Stimulated activated CD4-positive, alpha-beta T cell treated with anti-CD3 and anti-CD28 coated beads, TNF-alpha, amount 100 ng/mL, for 48 hours (primary cell): ENCODE measurements around the gene GGNBP2.

Experiments used
- DNase-seq, 3 donors: peaks; one replicate each; pipeline ENCODE4 v3.0.0-alpha.2; 2020; ENCODE audit warnings: low read depth in 3 of 3

Gene GGNBP2

DNA sequence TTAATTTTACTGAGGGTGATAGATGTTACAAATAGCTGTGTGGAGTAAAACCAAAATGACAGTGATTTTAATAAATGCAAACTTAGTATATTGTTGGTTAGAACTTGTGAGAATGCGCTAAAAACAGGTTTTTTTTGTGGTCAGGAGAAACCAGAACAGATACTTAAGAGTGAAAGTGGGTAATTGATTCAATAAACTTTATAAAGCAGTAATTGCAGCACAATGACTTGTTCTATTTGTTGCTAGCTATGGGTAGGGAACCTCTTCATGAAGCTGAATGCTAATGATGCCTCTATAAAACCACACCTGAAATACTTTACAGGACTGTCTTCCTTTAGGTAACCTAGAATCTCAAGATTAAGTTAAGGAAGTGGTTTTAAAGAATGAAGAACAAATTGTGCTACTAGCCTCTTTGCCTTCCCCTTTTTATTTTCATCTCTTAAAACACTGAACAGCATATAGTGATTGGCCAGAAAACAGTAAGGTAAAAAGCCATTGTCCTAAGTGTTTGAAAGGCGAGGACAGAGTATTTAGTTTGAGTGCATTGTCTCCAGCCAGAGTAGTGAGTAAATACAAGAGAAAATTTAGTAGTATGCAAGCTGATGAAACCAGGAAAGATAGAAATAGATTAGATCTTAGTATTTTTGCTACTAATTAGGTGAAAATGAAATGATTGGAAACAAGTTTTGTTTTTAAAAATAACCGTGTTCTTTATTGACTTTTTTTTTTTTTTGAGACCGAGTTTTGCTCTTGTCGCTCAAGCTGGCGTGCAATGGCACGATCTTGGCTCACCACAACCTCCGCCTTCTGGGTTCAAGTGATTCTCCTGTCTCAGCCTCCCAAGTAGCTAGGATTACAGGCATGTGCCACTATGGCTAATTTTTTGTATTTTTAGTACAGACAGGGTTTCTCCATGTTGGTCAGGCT is 6.0 kb downstream of the GGNBP2 start:
- DNase-seq = no peak

- DNase-seq = no peak
Observed at GRCh38 chr17:36553459-36553858, 8.7 kb downstream of the GGNBP2 start.

GRCh38 chr17:36566081-36566480 is 21.4 kb downstream of the GGNBP2 start:
- no peak for DNase-seq

GRCh38 chr17:36575028-36575427 is 30.3 kb downstream of the GGNBP2 start:
- DNase-seq = no peak

GRCh38 chr17:36576793-36577192 is 32.1 kb downstream of the GGNBP2 start:
- DNase-seq = no peak

GRCh38 chr17:36578671-36579070 is 34.0 kb downstream of the GGNBP2 start:
- no peak for DNase-seq

- no peak for DNase-seq
Observed at GRCh38 chr17:36583787-36584186, 39.1 kb downstream of the GGNBP2 start.

- DNase-seq = no peak
Observed at GRCh38 chr17:36586138-36586537, 41.4 kb downstream of the GGNBP2 start.

DNA sequence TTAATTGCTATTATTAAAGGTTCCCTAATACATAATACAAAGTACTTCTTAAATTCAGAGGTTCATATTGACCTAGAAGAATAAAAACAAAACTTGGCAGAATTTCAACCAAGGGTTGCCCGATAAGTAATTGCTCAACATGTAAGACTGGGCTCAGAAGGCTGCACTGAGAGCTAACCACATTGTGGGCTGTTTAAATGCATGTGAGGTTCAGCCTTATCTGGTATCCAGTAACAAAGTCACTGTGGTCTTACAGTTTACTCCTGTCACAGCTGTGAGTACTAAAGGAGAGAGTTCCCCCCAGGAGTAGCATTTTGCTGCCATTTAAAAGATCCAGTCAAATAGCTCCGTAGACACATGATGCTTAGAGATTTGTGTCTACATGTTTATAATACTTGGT is 45.4 kb downstream of the GGNBP2 start:
- no peak for DNase-seq

DNA sequence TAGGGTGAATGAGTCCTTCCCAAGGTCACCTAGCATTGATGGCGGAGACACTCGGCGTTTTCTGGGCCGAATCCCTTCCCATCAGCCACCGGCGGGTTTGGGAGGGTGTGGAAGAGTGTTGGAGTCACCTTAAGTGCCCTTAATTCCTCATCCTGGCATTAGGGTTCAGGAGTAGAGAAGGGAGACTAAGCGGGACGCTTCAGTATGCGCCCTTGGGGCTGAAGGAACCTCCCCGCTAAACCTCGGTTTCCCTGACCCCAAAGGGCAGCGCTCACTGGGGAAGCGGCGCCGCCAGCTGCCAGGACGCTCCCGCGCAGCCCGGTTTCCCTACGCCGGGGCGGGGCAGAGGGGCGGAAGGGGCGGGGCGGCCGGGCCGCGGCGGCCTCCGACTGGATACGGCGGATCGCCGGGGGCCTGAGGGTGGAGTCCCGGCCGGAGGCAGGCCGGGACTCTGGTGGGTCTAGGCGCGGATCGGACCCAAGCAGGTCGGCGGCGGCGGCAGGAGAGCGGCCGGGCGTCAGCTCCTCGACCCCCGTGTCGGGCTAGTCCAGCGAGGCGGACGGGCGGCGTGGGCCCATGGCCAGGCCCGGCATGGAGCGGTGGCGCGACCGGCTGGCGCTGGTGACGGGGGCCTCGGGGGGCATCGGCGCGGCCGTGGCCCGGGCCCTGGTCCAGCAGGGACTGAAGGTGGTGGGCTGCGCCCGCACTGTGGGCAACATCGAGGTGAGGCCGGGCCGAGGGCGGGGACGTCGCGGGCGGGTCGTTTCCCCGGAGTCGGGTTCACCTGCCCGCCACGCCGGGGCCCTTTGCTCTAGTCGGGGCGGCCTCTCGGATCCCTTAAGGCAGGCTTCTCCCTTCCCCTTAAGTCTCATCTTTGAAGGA is 47.0 kb downstream of the GGNBP2 start, which contains the start of gene DHRS11:
Gene DHRS11 (plus strand): TSS at position 446 of the 882 bp plus-strand sequence. CDS start 131 bp downstream, at position 577.
- peak; percentile 63 to 81 (median 70) for DNase-seq

DNA sequence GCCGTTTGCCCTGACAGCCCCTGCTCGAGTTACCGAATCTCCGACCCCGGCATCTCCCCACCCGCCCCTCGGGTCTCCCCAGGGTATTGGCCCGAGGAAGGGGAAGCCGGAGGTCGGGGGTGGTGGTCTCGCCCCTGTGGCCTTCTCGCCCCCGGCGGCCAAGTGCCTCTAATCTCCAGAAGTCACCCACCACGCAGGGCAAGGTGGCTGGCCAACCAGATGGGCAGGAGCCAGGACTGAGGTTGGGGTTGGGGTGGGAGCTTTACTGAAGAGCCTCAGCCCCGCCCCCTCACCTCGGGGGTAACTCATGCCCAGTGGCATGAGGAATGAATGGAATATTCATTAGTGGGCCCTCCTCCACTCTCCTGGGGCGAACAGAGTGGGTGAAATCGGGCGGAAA is 47.6 kb downstream of the GGNBP2 start:
- DNase-seq = no peak

- DNase-seq = no peak
Observed at GRCh38 chr17:36592716-36593321, 48.1 kb downstream of the GGNBP2 start.

GRCh38 chr17:36593656-36594316 is 49.1 kb downstream of the GGNBP2 start:
- DNase-seq = no peak

DNA sequence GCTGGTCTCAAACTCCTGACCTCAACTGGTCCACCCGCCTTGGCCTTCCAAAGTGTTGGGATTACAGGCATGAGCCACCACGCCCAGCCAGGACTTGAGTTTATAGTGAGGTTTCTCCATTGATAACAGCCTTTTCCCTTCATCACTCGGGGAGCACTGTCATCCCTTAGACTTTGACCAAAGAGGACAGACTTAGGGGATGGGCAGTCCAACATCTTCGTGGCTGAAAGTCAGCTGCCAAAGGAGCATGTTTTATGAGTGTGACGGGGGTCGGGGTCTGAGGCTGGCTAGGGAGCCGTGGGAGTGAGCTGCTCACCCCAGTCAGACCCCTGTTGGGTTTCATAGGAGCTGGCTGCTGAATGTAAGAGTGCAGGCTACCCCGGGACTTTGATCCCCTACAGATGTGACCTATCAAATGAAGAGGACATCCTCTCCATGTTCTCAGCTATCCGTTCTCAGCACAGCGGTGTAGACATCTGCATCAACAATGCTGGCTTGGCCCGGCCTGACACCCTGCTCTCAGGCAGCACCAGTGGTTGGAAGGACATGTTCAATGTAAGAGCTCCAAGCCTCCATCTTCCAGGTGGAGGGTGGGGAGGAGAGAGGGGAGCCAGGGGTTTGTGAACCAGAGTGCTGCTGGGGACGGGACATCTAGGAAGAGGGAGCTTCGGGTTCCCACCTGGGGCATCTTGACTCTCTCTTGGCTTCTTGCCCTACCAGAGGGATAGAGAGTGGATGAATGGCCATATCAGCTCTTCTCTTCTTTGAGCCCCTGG is 50.1 kb downstream of the GGNBP2 start:
- no peak for DNase-seq

GRCh38 chr17:36597226-36597625 is 52.5 kb downstream of the GGNBP2 start:
- no peak for DNase-seq

DNA sequence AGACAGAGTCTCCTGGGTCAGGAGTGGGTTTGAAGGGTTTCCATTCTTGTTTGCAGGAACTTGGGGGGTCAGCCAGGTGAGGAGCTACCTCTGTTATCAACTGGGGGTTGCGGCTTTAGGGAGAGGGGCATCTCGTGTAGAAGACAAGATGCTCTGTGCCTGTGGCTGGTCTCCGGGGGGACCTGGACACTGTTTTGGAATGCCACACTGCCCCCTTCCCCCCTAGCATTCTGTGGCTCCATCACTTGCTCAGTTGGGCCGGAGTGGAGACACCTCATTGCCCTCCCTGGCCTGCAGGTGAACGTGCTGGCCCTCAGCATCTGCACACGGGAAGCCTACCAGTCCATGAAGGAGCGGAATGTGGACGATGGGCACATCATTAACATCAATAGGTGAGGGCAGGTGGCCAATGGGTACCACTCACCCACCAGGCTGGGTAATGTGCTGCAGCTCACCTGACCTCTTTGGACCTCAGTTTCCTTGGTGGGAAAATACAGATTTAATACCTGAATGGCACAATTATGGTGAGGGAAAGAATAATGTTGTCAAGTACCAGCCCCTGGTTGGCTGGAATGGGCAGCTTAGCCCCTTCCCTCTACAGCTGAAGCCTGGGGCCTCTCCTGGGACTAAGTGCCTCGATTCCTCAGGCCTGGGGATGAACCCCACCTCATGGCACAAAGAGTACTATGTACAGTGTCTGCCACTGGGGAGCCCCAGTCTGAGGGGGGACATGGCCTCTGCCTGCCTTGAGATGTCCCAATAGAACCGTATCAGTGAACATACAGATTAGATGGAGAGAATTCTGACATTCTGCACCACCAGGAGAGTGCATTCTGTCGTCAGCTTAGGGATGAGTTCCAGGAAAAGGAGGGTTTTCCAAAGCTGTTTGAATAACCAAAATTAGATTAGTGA is 53.4 kb downstream of the GGNBP2 start:
- DNase-seq = no peak

DNA sequence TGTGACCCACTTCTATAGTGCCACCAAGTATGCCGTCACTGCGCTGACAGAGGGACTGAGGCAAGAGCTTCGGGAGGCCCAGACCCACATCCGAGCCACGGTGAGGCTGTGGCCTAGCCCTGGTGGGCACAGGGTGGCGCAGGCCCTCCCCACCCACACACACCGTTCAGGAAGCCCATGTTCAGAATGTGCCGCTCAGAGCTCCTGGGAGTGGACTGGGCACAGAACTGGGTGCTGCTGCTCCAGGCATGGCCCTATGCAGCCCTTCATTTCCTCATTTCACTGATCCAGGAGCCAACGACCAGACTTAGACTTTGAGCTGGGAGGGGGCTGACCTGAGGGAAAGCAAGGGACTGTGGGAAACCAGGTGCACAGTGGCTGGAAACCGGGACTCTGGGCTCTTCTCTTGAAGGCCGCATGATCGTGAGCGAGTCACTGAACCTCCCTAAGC is 54.3 kb downstream of the GGNBP2 start:
- DNase-seq = no peak

DNA sequence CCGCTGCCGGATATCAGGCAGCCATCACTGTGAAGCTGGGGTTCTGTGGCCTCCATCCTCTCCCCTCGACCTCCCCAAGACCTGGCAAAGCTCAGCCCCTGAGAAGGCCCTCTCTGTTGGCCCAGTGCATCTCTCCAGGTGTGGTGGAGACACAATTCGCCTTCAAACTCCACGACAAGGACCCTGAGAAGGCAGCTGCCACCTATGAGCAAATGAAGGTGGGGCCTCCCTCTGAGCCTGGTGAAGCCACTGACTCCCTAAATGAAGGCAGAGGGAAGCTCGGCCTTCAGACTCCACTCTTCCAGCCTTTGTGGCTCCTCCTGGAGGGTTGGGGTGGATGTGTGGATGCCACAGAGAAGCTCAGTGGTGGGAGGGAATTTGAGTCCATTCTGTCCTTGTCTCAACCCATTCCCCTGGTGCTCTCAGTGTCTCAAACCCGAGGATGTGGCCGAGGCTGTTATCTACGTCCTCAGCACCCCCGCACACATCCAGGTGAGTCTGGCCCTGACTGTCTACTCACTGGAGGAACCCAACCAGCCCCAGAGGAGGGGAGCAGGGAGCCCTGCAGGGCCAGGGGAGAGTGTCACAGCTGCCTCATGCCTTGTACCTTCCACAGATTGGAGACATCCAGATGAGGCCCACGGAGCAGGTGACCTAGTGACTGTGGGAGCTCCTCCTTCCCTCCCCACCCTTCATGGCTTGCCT is 55.0 kb downstream of the GGNBP2 start:
- no peak for DNase-seq

- no peak for DNase-seq
Observed at GRCh38 chr17:36600465-36600864, 55.7 kb downstream of the GGNBP2 start.
